Gastrocnemius medialis (tissue), 4 donors: Measurements from ENCODE around the gene ARRDC4.

Experiments used
- POLR2A ChIP-seq, 2 donors: fragments of 450-650 bp; IDR thresholded peaks; one replicate each; pipeline ENCODE4 v1.6.1; 2017; ENCODE audit warnings: antibody characterized with exemption in 2 of 2, mild to moderate bottlenecking in 2 of 2, moderate library complexity in 2 of 2
- TF ChIP-seq, protein P1 (sequence below), 5 experiments: fragments of 450-650 bp in 3 of 5; fragments of 200-600 bp in 2 of 5; sonication (generic) in 2 of 5; IDR thresholded peaks in 4 of 5; conservative IDR thresholded peaks in 1 of 5; 1 replicate in 4 of 5; 2 replicates in 1 of 5; pipeline ENCODE4 v1.5.1; 2016 to 2019; ENCODE audit warnings: antibody characterized with exemption in 5 of 5, mild to moderate bottlenecking in 3 of 5, moderate library complexity in 3 of 5

DNA sequence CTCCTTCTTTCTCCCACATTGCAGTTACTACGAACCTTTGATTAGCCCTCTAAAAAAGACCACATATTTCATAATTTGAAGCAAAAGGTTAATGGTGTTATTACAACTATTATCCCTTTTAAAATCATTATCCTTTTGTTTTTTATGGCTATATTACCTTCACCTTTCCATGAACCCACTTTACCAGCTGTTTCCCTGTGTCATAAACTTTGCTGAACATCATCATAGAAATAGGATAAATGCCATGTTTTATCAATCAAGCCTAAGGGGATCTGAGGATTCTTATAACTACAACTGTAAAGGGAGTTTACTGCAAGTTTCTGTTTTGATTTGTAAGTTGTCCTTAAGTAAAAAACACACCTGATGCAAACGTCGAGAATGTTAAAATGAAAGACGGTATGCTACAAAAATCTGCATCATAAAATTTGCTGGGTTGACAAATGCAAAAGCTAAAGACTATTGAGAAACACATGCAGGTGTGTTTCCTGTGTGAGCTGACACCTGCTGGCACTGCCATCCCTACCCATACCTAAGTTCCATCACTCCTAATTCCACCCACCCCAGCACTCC lies 39.1 kb upstream of the ARRDC4 start:
- TF ChIP-seq, protein P1, sequence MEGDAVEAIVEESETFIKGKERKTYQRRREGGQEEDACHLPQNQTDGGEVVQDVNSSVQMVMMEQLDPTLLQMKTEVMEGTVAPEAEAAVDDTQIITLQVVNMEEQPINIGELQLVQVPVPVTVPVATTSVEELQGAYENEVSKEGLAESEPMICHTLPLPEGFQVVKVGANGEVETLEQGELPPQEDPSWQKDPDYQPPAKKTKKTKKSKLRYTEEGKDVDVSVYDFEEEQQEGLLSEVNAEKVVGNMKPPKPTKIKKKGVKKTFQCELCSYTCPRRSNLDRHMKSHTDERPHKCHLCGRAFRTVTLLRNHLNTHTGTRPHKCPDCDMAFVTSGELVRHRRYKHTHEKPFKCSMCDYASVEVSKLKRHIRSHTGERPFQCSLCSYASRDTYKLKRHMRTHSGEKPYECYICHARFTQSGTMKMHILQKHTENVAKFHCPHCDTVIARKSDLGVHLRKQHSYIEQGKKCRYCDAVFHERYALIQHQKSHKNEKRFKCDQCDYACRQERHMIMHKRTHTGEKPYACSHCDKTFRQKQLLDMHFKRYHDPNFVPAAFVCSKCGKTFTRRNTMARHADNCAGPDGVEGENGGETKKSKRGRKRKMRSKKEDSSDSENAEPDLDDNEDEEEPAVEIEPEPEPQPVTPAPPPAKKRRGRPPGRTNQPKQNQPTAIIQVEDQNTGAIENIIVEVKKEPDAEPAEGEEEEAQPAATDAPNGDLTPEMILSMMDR (IDR thresholded peaks at IDR 0.05 in 4 of 5, conservative IDR thresholded peaks at IDR 0.05 in 1 of 5): no peak
- TF ChIP-seq POLR2A (IDR thresholded peaks at IDR 0.05): no peak
